ENCODE data around the gene SLC25A17.

DNA sequence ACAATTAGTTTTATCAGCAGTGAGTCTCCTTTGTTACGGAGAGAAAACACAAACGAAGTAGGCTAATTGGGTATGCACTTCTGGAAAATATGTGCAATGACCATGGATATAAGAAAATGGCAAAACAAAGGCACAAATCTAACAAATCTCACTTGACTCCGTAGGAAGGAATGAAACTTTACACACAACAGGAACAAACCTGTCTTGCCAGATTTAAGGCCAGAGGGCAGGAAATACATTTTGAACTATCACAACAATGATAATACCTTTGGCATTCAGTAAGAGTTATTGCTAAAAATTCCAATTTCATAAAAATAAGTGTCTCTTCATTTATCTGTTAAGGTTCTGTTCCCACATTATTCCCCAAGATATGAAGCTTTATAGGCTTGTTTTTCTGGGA lies 36.6 kb downstream of the SLC25A17 start:
- TF ChIP-seq, protein P1, sequence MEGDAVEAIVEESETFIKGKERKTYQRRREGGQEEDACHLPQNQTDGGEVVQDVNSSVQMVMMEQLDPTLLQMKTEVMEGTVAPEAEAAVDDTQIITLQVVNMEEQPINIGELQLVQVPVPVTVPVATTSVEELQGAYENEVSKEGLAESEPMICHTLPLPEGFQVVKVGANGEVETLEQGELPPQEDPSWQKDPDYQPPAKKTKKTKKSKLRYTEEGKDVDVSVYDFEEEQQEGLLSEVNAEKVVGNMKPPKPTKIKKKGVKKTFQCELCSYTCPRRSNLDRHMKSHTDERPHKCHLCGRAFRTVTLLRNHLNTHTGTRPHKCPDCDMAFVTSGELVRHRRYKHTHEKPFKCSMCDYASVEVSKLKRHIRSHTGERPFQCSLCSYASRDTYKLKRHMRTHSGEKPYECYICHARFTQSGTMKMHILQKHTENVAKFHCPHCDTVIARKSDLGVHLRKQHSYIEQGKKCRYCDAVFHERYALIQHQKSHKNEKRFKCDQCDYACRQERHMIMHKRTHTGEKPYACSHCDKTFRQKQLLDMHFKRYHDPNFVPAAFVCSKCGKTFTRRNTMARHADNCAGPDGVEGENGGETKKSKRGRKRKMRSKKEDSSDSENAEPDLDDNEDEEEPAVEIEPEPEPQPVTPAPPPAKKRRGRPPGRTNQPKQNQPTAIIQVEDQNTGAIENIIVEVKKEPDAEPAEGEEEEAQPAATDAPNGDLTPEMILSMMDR (optimal IDR thresholded peaks at IDR 0.05 in 1 of 3, IDR thresholded peaks at IDR 0.05 in 1 of 3, conservative IDR thresholded peaks at IDR 0.05 in 1 of 3; ENCODE audit: extremely low read depth in 1 of 3, insufficient read depth in 2 of 3, low read length in 3 of 3): no peak
- no peak for TF ChIP-seq EZH2 (IDR thresholded peaks at IDR 0.05; ENCODE audit: low read length)
